NT2/D1 (cell line): ENCODE results near the gene NMNAT1.

Experiments used
- YY1 ChIP-seq: IDR thresholded peaks from 2 replicates; pipeline ENCODE4 v1.6.1; 2011; ENCODE audit not compliant: insufficient read length, insufficient read depth
- ZNF274 ChIP-seq: IDR thresholded peaks from 2 replicates; pipeline ENCODE4 v1.6.1; 2011; ENCODE audit warnings: mild to moderate bottlenecking, low read depth, low read length

- TF ChIP-seq YY1 (no peak), ZNF274 (no peak)
Measured at GRCh38 chr1:9894115-9894514, 49.2 kb upstream of the NMNAT1 start.
